A673 (cell line): ENCODE results near the gene COX7B. TPM values are rescaled to one million over a fixed set of nuclear protein-coding genes. Genes with fewer than 3 reads are reported as not detected.

ENCODE experiments used
- BruUV-seq: library from RNA; stranded (reverse); fragments of 400-500 nt; replicated peaks from 2 replicates; lab custom pipeline; 2021; lab: Mats Ljungman, UMichigan
- CTCF ChIA-PET: fragments of 300-600 bp; sonication (Branson Sonifier 250); formaldehyde crosslinking; loops from one replicate; lab custom pipeline; 2022; ENCODE audit warnings: antibody characterized with exemption; lab: Charles Lee
- POLR2A ChIA-PET: fragments of 300-600 bp; sonication (Branson Sonifier 250); formaldehyde crosslinking; loops from one replicate; lab custom pipeline; 2022; ENCODE audit warnings: antibody characterized with exemption; ENCODE audit not compliant: low non-redundant PET; lab: Charles Lee
- DNase-seq: peaks from one replicate; pipeline ENCODE4 v3.0.0-alpha.2; 2015; ENCODE audit warnings: low spot score
- H3K27ac ChIP-seq: fragments of 200-600 bp; sonication (generic); 2 replicates; pipeline ENCODE4 v1.5.1; 2016; ENCODE audit warnings: mixed run types, low read depth, mild to moderate bottlenecking, mixed read lengths, antibody characterized with exemption, low read length; ENCODE audit not compliant: poor library complexity, severe bottlenecking
- H3K27me3 ChIP-seq: fragments of 200-600 bp; sonication (generic); replicated peaks from 2 replicates; pipeline ENCODE4 v1.6.1; 2017; ENCODE audit warnings: mixed run types, low read depth, mild to moderate bottlenecking, mixed read lengths, antibody characterized with exemption, low read length; ENCODE audit not compliant: insufficient read depth, poor library complexity
- H3K36me3 ChIP-seq: fragments of 200-600 bp; sonication (generic); 2 replicates; pipeline ENCODE4 v1.6.1; 2016; ENCODE audit warnings: mixed run types, mild to moderate bottlenecking, mixed read lengths, antibody characterized with exemption, low read length; ENCODE audit not compliant: insufficient read depth, poor library complexity, severe bottlenecking
- H3K4me1 ChIP-seq: fragments of 200-600 bp; sonication (generic); 2 replicates; pipeline ENCODE4 v1.6.1; 2017; ENCODE audit warnings: mixed run types, mild to moderate bottlenecking, mixed read lengths, antibody characterized with exemption, low read length; ENCODE audit not compliant: insufficient read depth, poor library complexity, severe bottlenecking
- H3K4me3 ChIP-seq: fragments of 200-600 bp; sonication (generic); 2 replicates; pipeline ENCODE4 v1.5.1; 2016; ENCODE audit warnings: low read depth, mixed run types, mild to moderate bottlenecking, mixed read lengths, low read length; ENCODE audit not compliant: poor library complexity, severe bottlenecking
- H3K9me3 ChIP-seq: fragments of 200-600 bp; sonication (generic); 2 replicates; pipeline ENCODE4 v1.6.1; 2016; ENCODE audit warnings: mixed run types, low read depth, mild to moderate bottlenecking, mixed read lengths, antibody characterized with exemption, low read length; ENCODE audit not compliant: poor library complexity, severe bottlenecking
- CTCF ChIP-seq: fragments of 300-800, 200-600 bp; sonication (generic); conservative IDR thresholded peaks from 2 replicates; pipeline ENCODE4 v1.5.1; 2017; ENCODE audit warnings: low read depth, mild to moderate bottlenecking, antibody characterized with exemption, low read length, moderate library complexity, mixed read lengths
- EZH2 ChIP-seq: fragments of 200-600 bp; sonication (generic); IDR thresholded peaks from 2 replicates; pipeline ENCODE4 v1.6.1; 2017; ENCODE audit warnings: borderline replicate concordance, low read depth, mild to moderate bottlenecking, mixed read lengths, antibody characterized with exemption, low read length; ENCODE audit not compliant: poor library complexity, severe bottlenecking
- intact Hi-C: fragments of 100-400 bp; cut with micrococcal nuclease; formaldehyde crosslinking; loops from one replicate; pipeline ENCODE4 v1.10.0; 2022; ENCODE audit not compliant: unreplicated experiment
- total RNA-seq: library from RNA; stranded (reverse); gene quantifications from 2 replicates; pipeline ENCODE4 v1.2.3, GENCODE V29; 2021

The COX7B gene
- total RNA-seq, 1 experiment from 2014 or later = 432 TPM

- DNase-seq = no peak
- H3K9me3 ChIP-seq = no peaks in the 10 kb centered on the region
- H3K4me3 ChIP-seq = no peak overlapping the region
- H3K27me3 ChIP-seq = no peaks in the 10 kb centered on the region
- TF ChIP-seq EZH2 (no peak), CTCF (no peak)
- intact Hi-C loops = no loop called here
- no peaks in the 10 kb centered on the region for H3K4me1 ChIP-seq
- no TSS peak for BruUV-seq
- no peaks in the 10 kb centered on the region for H3K36me3 ChIP-seq
- ChIA-PET CTCF (no interaction called here), POLR2A (no interaction called here)
- no peak overlapping the region for H3K27ac ChIP-seq
Observed at GRCh38 chrX:77946571-77946970, 47.3 kb downstream of the COX7B start.

GRCh38 chrX:77949840-77950239 lies 50.6 kb downstream of the COX7B start:
- DNase-seq = no peak
- Histone ChIP-seq H3K4me3 (no peak overlapping the region), H3K4me1 (no peaks in the 10 kb centered on the region), H3K27me3 (no peaks in the 10 kb centered on the region), H3K27ac (no peak overlapping the region), H3K9me3 (no peaks in the 10 kb centered on the region), H3K36me3 (no peaks in the 10 kb centered on the region)
- POLR2A ChIA-PET = no interaction called here
- TF ChIP-seq EZH2 (no peak), CTCF (no peak)
- CTCF ChIA-PET = no interaction called here
- intact Hi-C loops = no loop called here
- BruUV-seq = no TSS peak

- ChIA-PET POLR2A (no interaction called here), CTCF (no interaction called here)
- no peak for TF ChIP-seq CTCF
- TF ChIP-seq EZH2 = no peak
- intact Hi-C loops = no loop called here
- no peaks in the 10 kb centered on the region for H3K27me3 ChIP-seq
- BruUV-seq = no TSS peak
- H3K4me1 ChIP-seq = no peaks in the 10 kb centered on the region
- H3K4me3 ChIP-seq = no peak overlapping the region
- H3K9me3 ChIP-seq = no peaks in the 10 kb centered on the region
- no peak overlapping the region for H3K27ac ChIP-seq
- no peak for DNase-seq
- no peaks in the 10 kb centered on the region for H3K36me3 ChIP-seq
Observed at GRCh38 chrX:77952173-77952572, 52.9 kb downstream of the COX7B start.
